Lung (tissue), 16 donors: ENCODE results near the gene RGS8. TPM values are rescaled to one million over a fixed set of nuclear protein-coding genes. Genes with fewer than 3 reads are reported as not detected.

ENCODE experiments used
- ATAC-seq: fragments of 200-7000 bp; cut with Tn5 transposase; one replicate; pipeline ENCODE4 v1.9.1; 2020; ENCODE audit warnings: moderate number of reproducible peaks; ENCODE audit not compliant: insufficient read depth, low FRiP score
- DNase-seq, 3 donors: peaks; one replicate each; pipeline ENCODE4 v3.0.0-alpha.2; 2013 to 2017
- H3K27ac ChIP-seq, 2 donors: one replicate each; pipeline ENCODE4 v1.5.1; 2013; ENCODE audit warnings: mild to moderate bottlenecking in 2 of 2, moderate library complexity in 2 of 2, control low read depth in 1 of 2, inconsistent platforms in 1 of 2, low read depth in 1 of 2, low read length in 1 of 2
- H3K27me3 ChIP-seq, 3 donors: one replicate each; pipeline ENCODE4 v1.5.1; 2013; ENCODE audit warnings: low read length in 2 of 3; ENCODE audit not compliant: control insufficient read depth in 3 of 3, insufficient read depth in 3 of 3
- H3K36me3 ChIP-seq, 4 donors: one replicate each; pipeline ENCODE4 v1.5.1; 2013; ENCODE audit warnings: low read length in 4 of 4, mild to moderate bottlenecking in 1 of 4, moderate library complexity in 1 of 4; ENCODE audit not compliant: control insufficient read depth in 4 of 4, insufficient read depth in 4 of 4
- H3K4me1 ChIP-seq, 5 donors: one replicate each; pipeline ENCODE4 v1.5.1; 2013; ENCODE audit warnings: low read length in 5 of 5, mild to moderate bottlenecking in 2 of 5, moderate library complexity in 1 of 5; ENCODE audit not compliant: control insufficient read depth in 5 of 5, insufficient read depth in 5 of 5
- H3K4me3 ChIP-seq: one replicate; pipeline ENCODE4 v1.5.1; 2013; ENCODE audit warnings: mild to moderate bottlenecking, control low read depth, moderate library complexity
- H3K9ac ChIP-seq, 2 donors: one replicate each; pipeline ENCODE4 v1.5.1; 2013; ENCODE audit warnings: low read length in 2 of 2, control low read depth in 1 of 2; ENCODE audit not compliant: insufficient read depth in 1 of 2
- H3K9me3 ChIP-seq, 4 donors: one replicate each; pipeline ENCODE4 v1.5.1; 2013; ENCODE audit warnings: low read length in 3 of 4, mild to moderate bottlenecking in 1 of 4, moderate library complexity in 1 of 4; ENCODE audit not compliant: control insufficient read depth in 4 of 4, insufficient read depth in 3 of 4
- WGBS, 2 donors: extraction: QIAGEN DNeasy Blood & Tissue Kit; methylation state at CpG; one replicate each; pipeline ENCODE4 v1.1.7; 2013; 5-methylcytosine and 5-hydroxymethylcytosine counted together
- long read RNA-seq, 5 donors: transcript quantifications; one replicate each; lab custom pipeline, GENCODE V29; 2026
- polyA plus RNA-seq, 2 donors: library from polyadenylated mRNA; stranded (reverse); fragments of 200-250 nt; gene quantifications; one replicate each; pipeline ENCODE4 v1.2.1, GENCODE V29; 2013
- total RNA-seq, 2 donors: library from RNA; depleted of rRNA in 1 of 2; stranded (reverse); fragments of >200 nt in 1 of 2; gene quantifications; one replicate each; pipeline ENCODE4 v1.2.1, GENCODE V29; 2014 to 2021
- TF ChIP-seq, protein P1 (sequence below): IDR thresholded peaks from 2 replicates; pipeline ENCODE4 v1.5.1; 2012; ENCODE audit warnings: mild to moderate bottlenecking; ENCODE audit errors: control extremely low read depth, extremely low read depth
- donor health status: control.
- donor health status: control.
- donor health status: Bipolar disorder and iron deficiency.
- donor health status: healthy.
- donor health status: DM: yes; HTN: yes; CAD: no.

The RGS8 gene
- total RNA-seq (under 1 TPM in 1 of 2 donors, not detected in 1; 0.03 TPM), polyA plus RNA-seq (under 1 TPM; 0.02 TPM)
- long read RNA-seq, donor 1, result 0 reads
- long read RNA-seq, donor 2, result 0 reads
- long read RNA-seq, donor 3, result 0 reads
- long read RNA-seq, donor 4, result 0 reads
- long read RNA-seq, donor 5, result 0 reads

GRCh38 chr1:182684116-182684828 is at the start of gene RGS8:
RGS8 (minus strand) TSS chr1:182684587; CDS start chr1:182669649, 14,938 bp downstream.
- H3K27me3 ChIP-seq, result peaks cover 0 to 16% (median 11%) of the 10 kb centered on the region in 3 donors
- no peak for DNase-seq
- TF ChIP-seq, protein P1, sequence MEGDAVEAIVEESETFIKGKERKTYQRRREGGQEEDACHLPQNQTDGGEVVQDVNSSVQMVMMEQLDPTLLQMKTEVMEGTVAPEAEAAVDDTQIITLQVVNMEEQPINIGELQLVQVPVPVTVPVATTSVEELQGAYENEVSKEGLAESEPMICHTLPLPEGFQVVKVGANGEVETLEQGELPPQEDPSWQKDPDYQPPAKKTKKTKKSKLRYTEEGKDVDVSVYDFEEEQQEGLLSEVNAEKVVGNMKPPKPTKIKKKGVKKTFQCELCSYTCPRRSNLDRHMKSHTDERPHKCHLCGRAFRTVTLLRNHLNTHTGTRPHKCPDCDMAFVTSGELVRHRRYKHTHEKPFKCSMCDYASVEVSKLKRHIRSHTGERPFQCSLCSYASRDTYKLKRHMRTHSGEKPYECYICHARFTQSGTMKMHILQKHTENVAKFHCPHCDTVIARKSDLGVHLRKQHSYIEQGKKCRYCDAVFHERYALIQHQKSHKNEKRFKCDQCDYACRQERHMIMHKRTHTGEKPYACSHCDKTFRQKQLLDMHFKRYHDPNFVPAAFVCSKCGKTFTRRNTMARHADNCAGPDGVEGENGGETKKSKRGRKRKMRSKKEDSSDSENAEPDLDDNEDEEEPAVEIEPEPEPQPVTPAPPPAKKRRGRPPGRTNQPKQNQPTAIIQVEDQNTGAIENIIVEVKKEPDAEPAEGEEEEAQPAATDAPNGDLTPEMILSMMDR, result no peak
- H3K36me3 ChIP-seq, result no peaks in the 10 kb centered on the region
- H3K4me1 ChIP-seq, result peaks cover 0 to 2% (median 0%) of the 10 kb centered on the region in 5 donors
- H3K4me3 ChIP-seq, result no peak within 1 kb of the TSS
- H3K9me3 ChIP-seq, result no peaks in the 10 kb centered on the region
- no peak within 1 kb of the TSS for H3K9ac ChIP-seq
- 44 to 58% methylated on average over 19 of the region's 19 CpGs for WGBS, 2 donors
- H3K27ac ChIP-seq, result no peak within 1 kb of the TSS
- ATAC-seq, result no peak

DNA sequence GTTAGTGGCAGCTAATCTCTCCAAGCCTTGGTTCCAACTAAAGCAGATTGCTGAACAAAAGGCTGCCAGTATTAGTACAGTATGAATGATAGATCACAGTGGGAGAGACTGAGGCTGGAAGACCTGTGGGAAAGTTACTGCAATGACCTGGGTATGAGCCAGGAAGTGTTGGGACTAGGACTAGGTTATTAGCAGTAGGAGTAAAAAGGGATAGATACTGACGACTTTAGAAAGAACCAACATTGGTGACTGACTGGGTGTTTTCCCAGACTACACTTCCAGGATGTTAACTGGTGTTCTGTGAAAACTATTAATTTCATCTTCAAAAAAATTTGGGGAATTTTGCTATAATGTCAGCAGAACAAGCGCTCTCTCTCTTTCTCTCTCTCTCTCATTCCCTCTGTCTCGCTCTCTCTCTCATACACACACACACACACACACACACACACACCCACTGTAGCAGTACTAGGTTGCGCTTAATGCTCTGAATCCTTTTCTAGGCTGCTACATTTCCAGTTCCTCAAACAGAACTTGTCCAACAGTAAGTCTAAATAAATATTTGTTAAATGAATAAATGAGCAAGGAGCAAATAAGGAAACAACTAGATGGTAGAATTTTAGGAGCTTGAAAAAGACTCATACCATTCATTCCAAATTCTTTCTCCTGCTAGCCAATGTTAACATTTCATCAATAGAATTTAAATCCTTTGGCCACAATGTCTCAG is 47.6 kb upstream of the RGS8 start:
- DNase-seq, result no peak
- H3K9ac ChIP-seq, result no peak overlapping the region
- TF ChIP-seq, protein P1, result no peak
- ATAC-seq, result no peak
- 71 to 79% methylated on average over 4 of the region's 4 CpGs for WGBS, 2 donors
- peaks cover 0 to 3% (median 0%) of the 10 kb centered on the region in 4 donors for H3K9me3 ChIP-seq
- no peak overlapping the region for H3K4me3 ChIP-seq
- no peaks in the 10 kb centered on the region for H3K4me1 ChIP-seq
- no peaks in the 10 kb centered on the region for H3K27me3 ChIP-seq
- no peak overlapping the region for H3K27ac ChIP-seq
- no peaks in the 10 kb centered on the region for H3K36me3 ChIP-seq

DNA sequence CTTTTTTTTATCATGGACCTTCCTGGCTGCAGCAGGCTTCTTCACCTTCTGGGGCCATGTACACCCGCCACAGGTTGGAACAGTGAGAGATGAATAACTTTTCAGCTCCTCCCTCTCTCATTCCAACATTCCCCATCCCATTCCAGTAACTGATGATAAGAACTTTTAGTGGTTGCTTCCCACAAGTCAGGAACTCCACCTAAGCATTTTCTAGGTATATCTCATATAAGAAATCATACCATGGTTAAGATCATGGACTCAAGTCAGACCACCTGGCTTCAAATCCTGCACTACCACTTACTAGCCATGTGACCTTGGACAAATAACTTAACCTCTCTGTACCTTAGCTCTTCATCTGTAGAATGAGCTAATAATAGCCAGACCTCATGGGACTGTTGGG is 42.5 kb upstream of the RGS8 start:
- Histone ChIP-seq H3K27ac (no peak overlapping the region), H3K4me1 (peaks cover 0 to 6% (median 0%) of the 10 kb centered on the region in 5 donors), H3K36me3 (no peaks in the 10 kb centered on the region), H3K9ac (no peak overlapping the region), H3K27me3 (no peaks in the 10 kb centered on the region), H3K4me3 (no peak overlapping the region), H3K9me3 (no peaks in the 10 kb centered on the region)
- DNase-seq (no peak), ATAC-seq (no peak)
- 92 to 93% methylated on average over 1 of the region's 1 CpG for WGBS, 2 donors
- TF ChIP-seq, protein P1, result no peak
